ENCODE data around the gene TRIP13.

DNA sequence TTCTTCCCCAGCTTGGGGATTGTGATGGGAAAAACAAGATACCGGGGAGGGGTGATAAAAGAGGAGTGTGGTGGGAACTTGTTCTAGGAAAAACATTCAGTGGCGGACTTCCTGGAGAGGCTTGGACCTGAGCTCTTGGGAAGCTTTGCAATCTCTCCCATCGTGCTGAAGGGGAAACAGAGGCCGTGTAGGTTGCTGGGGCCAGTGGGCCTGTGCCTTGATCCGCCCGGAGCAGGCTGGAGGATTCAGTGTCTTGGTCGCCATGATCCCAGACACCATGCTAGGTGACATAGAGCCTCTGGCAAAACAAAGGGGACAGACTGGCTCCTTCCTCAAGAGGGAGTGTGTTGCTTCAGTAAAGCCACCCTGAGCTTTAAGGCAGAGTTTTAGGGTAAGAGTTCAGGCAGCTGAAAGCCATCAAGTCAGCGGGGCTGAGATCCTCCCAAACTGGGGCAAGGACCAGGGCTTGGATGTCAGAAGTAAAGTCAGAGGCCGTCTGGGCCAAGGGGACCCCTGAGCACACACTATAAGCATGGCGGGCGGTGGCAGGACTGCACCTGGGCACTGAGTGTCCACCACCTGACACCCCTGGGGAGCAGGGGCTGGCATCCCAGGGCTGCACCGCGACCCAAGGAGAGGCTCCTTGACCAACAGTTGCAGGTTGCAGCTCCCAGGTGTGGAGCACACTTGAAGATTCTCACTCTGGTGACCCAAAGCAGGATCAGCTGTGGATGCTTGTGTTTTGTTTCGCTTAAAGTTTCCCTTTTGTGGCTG, 44.7 kb downstream of the TRIP13 start:
- TF ChIP-seq CTCF (IDR thresholded peaks at IDR 0.05) (no peak), POLR2AphosphoS5 (IDR thresholded peaks at IDR 0.05) (no peak), POLR2A (IDR thresholded peaks at IDR 0.05) (no peak), EP300 (IDR thresholded peaks at IDR 0.05) (no peak)
